ENCODE data around the gene BCL6.

BCL6 gene

GRCh38 chr3:187719628-187720336 is 25.5 kb downstream of the BCL6 start:
- H3K4me3 ChIP-seq (ENCODE audit: low read depth, low read length): no peak overlapping the region

GRCh38 chr3:187718802-187719201 is 26.5 kb downstream of the BCL6 start:
- H3K4me3 ChIP-seq (ENCODE audit: low read depth, low read length): no peak overlapping the region

- no peak overlapping the region for H3K4me3 ChIP-seq (ENCODE audit: low read depth, low read length)
Observed at GRCh38 chr3:187717572-187717971, 27.7 kb downstream of the BCL6 start.

GRCh38 chr3:187714404-187714979 is 30.8 kb downstream of the BCL6 start:
- no peak overlapping the region for H3K4me3 ChIP-seq (ENCODE audit: low read depth, low read length)

- no peak overlapping the region for H3K4me3 ChIP-seq (ENCODE audit: low read depth, low read length)
Observed at GRCh38 chr3:187713504-187713903, 31.8 kb downstream of the BCL6 start.

- no peak overlapping the region for H3K4me3 ChIP-seq (ENCODE audit: low read depth, low read length)
Observed at GRCh38 chr3:187709155-187709554, 36.1 kb downstream of the BCL6 start.

- H3K4me3 ChIP-seq (ENCODE audit: low read depth, low read length): no peak overlapping the region
Observed at GRCh38 chr3:187708696-187709095, 36.6 kb downstream of the BCL6 start.

- H3K4me3 ChIP-seq (ENCODE audit: low read depth, low read length): no peak overlapping the region
Observed at GRCh38 chr3:187706971-187707370, 38.3 kb downstream of the BCL6 start.

GRCh38 chr3:187705164-187705563 is 40.1 kb downstream of the BCL6 start:
- no peak overlapping the region for H3K4me3 ChIP-seq (ENCODE audit: low read depth, low read length)

- no peak within 1 kb of the TSS for H3K4me3 ChIP-seq (ENCODE audit: low read depth, low read length)
Observed at GRCh38 chr3:187702507-187703033, 42.7 kb downstream of the BCL6 start, which contains the start of gene RTP2. Gene RTP2 (minus strand): TSS chr3:187702557. CDS start chr3:187702128, 429 bp downstream.

GRCh38 chr3:187700249-187700648 is 45.0 kb downstream of the BCL6 start:
- H3K4me3 ChIP-seq (ENCODE audit: low read depth, low read length): no peak overlapping the region

- no peak overlapping the region for H3K4me3 ChIP-seq (ENCODE audit: low read depth, low read length)
Observed at GRCh38 chr3:187698499-187699399, 46.5 kb downstream of the BCL6 start.

GRCh38 chr3:187696021-187696420 is 49.2 kb downstream of the BCL6 start:
- no peak overlapping the region for H3K4me3 ChIP-seq (ENCODE audit: low read depth, low read length)

- H3K4me3 ChIP-seq (ENCODE audit: low read depth, low read length): no peak overlapping the region
Observed at GRCh38 chr3:187695449-187695848, 49.8 kb downstream of the BCL6 start.

GRCh38 chr3:187694801-187695200 is 50.5 kb downstream of the BCL6 start:
- no peak overlapping the region for H3K4me3 ChIP-seq (ENCODE audit: low read depth, low read length)

- no peak overlapping the region for H3K4me3 ChIP-seq (ENCODE audit: low read depth, low read length)
Observed at GRCh38 chr3:187693431-187693830, 51.8 kb downstream of the BCL6 start.

GRCh38 chr3:187689984-187690383 is 55.3 kb downstream of the BCL6 start:
- H3K4me3 ChIP-seq (ENCODE audit: low read depth, low read length): no peak overlapping the region

GRCh38 chr3:187686621-187687273 is 58.5 kb downstream of the BCL6 start:
- no peak overlapping the region for H3K4me3 ChIP-seq (ENCODE audit: low read depth, low read length)

GRCh38 chr3:187685948-187686347 is 59.3 kb downstream of the BCL6 start:
- H3K4me3 ChIP-seq (ENCODE audit: low read depth, low read length): no peak overlapping the region

GRCh38 chr3:187684880-187685279 is 60.4 kb downstream of the BCL6 start:
- H3K4me3 ChIP-seq (ENCODE audit: low read depth, low read length): no peak overlapping the region

GRCh38 chr3:187684444-187684843 is 60.8 kb downstream of the BCL6 start:
- no peak overlapping the region for H3K4me3 ChIP-seq (ENCODE audit: low read depth, low read length)

All from iPS-11a (cell line).